ENCODE results near the gene SLC35F4. TPM values are rescaled to one million over a fixed set of nuclear protein-coding genes. Genes with fewer than 3 reads are reported as not detected.

The SLC35F4 gene
- total and polyA plus RNA-seq, 2 donors (not counting 1 experiment from before 2014, with no cell fraction given), result not detected

DNA sequence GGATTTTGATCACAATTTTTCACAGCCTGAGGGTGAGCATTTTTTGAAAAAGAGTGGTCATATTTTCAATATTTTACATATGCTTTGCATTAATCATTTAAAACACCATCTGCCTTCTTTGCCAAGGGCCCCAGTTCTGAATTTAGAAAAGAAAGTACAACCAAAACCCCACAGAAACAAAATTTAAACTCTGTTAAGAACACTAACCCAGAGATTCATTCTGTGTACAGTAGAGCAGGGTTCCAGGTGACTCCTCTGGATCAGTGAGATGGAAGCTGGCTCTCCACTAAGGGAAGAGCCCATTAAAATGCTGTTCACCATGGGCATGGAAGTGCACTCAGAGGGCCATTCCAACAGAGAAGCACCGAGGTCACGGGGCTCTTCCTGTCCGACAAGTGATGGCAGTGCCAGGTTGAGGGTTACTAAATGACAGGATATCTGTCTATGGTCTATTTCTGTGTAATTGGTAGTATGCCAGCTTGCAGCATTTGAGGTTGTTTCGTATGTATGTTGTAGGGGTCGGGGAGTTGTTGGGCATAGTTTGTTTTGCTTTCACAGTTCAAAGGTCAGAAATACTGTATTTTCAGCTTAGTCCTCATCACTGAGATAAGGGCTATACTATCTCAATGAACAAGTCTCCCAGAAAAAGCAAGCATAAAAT, 95.9 kb downstream of the SLC35F4 start:
- ATAC-seq (ENCODE audit: low read depth) (no peak), DNase-seq (no peak)
- no peak overlapping the region for H2AFZ ChIP-seq (ENCODE audit: insufficient read depth, low read depth, low read length, poor library complexity, severe bottlenecking)
- no peak overlapping the region for H3K4me2 ChIP-seq (replicated peaks; ENCODE audit: low read depth, low read length, poor library complexity, severe bottlenecking)
- Mint-ChIP-seq H3K9me3 (ENCODE audit: insufficient read depth) (no peaks in the 10 kb centered on the region), H3K4me1 (no peaks in the 10 kb centered on the region), H3K4me3 (no peak overlapping the region), H3K27ac (no peak overlapping the region), H3K27me3 (no peaks in the 10 kb centered on the region)
- no peak overlapping the region for H3K9ac ChIP-seq (ENCODE audit: low read length)
- H4K20me1 ChIP-seq (ENCODE audit: control insufficient read depth, insufficient read depth, low read length, poor library complexity, severe bottlenecking), result no peaks in the 10 kb centered on the region
- ChIA-PET POLR2A (no interaction called here), CTCF (no interaction called here)
- intact Hi-C loops (cut with micrococcal nuclease), result no loop called here
- 90% methylated on average over 3 of the region's 5 CpGs for WGBS (ENCODE audit: insufficient coverage)
- peaks cover 0 to 2% (median 0%) of the 10 kb centered on the region in 4 experiments for H3K27me3 ChIP-seq (replicated peaks in 1 of 4; ENCODE audit: control extremely low read depth in 1 of 4, control insufficient read depth in 3 of 4, insufficient read depth in 4 of 4, low read length in 3 of 4)
- H3K79me2 ChIP-seq (ENCODE audit: control insufficient read depth, insufficient read depth, low read length), result no peaks in the 10 kb centered on the region
- H3K4me3 ChIP-seq (ENCODE audit: control extremely low read depth in 1 of 5, extremely low read depth in 1 of 5, insufficient read depth in 1 of 5, low read depth in 2 of 5, low read length in 4 of 5), result no peak overlapping the region
- TF ChIP-seq, protein P1, sequence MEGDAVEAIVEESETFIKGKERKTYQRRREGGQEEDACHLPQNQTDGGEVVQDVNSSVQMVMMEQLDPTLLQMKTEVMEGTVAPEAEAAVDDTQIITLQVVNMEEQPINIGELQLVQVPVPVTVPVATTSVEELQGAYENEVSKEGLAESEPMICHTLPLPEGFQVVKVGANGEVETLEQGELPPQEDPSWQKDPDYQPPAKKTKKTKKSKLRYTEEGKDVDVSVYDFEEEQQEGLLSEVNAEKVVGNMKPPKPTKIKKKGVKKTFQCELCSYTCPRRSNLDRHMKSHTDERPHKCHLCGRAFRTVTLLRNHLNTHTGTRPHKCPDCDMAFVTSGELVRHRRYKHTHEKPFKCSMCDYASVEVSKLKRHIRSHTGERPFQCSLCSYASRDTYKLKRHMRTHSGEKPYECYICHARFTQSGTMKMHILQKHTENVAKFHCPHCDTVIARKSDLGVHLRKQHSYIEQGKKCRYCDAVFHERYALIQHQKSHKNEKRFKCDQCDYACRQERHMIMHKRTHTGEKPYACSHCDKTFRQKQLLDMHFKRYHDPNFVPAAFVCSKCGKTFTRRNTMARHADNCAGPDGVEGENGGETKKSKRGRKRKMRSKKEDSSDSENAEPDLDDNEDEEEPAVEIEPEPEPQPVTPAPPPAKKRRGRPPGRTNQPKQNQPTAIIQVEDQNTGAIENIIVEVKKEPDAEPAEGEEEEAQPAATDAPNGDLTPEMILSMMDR (IDR thresholded peaks at IDR 0.05), result no peak
- no peak for TF ChIP-seq EZH2 (IDR thresholded peaks at IDR 0.05; ENCODE audit: borderline replicate concordance, insufficient read depth, low read depth, low read length, poor library complexity, severe bottlenecking)
- H3K36me3 ChIP-seq (replicated peaks in 1 of 2; ENCODE audit: control extremely low read depth in 1 of 2, control insufficient read depth in 1 of 2, extremely low read depth in 1 of 2, insufficient read depth in 2 of 2, low read length in 1 of 2), result no peaks in the 10 kb centered on the region
- no peak overlapping the region for H3K27ac ChIP-seq (ENCODE audit: low read length in 2 of 2)
- no peaks in the 10 kb centered on the region for H3K4me1 ChIP-seq (ENCODE audit: control insufficient read depth in 2 of 2, insufficient read depth in 2 of 2, low read length in 2 of 2)
- H3K9me3 ChIP-seq (ENCODE audit: control extremely low read depth in 1 of 3, control insufficient read depth in 2 of 3, insufficient read depth in 1 of 3, low read length in 2 of 3), result peaks cover 0 to 11% (median 0%) of the 10 kb centered on the region in 3 donors

- no peaks in the 10 kb centered on the region for H3K79me2 ChIP-seq (ENCODE audit: control insufficient read depth, insufficient read depth, low read length)
- no peak overlapping the region for H2AFZ ChIP-seq (ENCODE audit: insufficient read depth, low read depth, low read length, poor library complexity, severe bottlenecking)
- no peak overlapping the region for H3K4me3 ChIP-seq (ENCODE audit: control extremely low read depth in 1 of 5, extremely low read depth in 1 of 5, insufficient read depth in 1 of 5, low read depth in 2 of 5, low read length in 4 of 5)
- no peaks in the 10 kb centered on the region for H3K27me3 ChIP-seq (replicated peaks in 1 of 4; ENCODE audit: control extremely low read depth in 1 of 4, control insufficient read depth in 3 of 4, insufficient read depth in 4 of 4, low read length in 3 of 4)
- Mint-ChIP-seq H3K4me3 (no peak overlapping the region), H3K27me3 (no peaks in the 10 kb centered on the region), H3K9me3 (ENCODE audit: insufficient read depth) (no peaks in the 10 kb centered on the region), H3K27ac (no peak overlapping the region), H3K4me1 (no peaks in the 10 kb centered on the region)
- no peaks in the 10 kb centered on the region for H4K20me1 ChIP-seq (ENCODE audit: control insufficient read depth, insufficient read depth, low read length, poor library complexity, severe bottlenecking)
- ATAC-seq (ENCODE audit: low read depth) (no peak), DNase-seq (no peak)
- ChIA-PET CTCF (no interaction called here), POLR2A (no interaction called here)
- intact Hi-C loops (cut with micrococcal nuclease), result no loop called here
- no peaks in the 10 kb centered on the region for H3K9me3 ChIP-seq (ENCODE audit: control extremely low read depth in 1 of 3, control insufficient read depth in 2 of 3, insufficient read depth in 1 of 3, low read length in 2 of 3)
- TF ChIP-seq EZH2 (IDR thresholded peaks at IDR 0.05; ENCODE audit: borderline replicate concordance, insufficient read depth, low read depth, low read length, poor library complexity, severe bottlenecking), result no peak
- TF ChIP-seq, protein P1 (IDR thresholded peaks at IDR 0.05), result no peak
- no CpG with 5 or more reads among the region's 2 CpGs for WGBS (ENCODE audit: insufficient coverage)
- no peak overlapping the region for H3K27ac ChIP-seq (ENCODE audit: low read length in 2 of 2)
- H3K36me3 ChIP-seq (replicated peaks in 1 of 2; ENCODE audit: control extremely low read depth in 1 of 2, control insufficient read depth in 1 of 2, extremely low read depth in 1 of 2, insufficient read depth in 2 of 2, low read length in 1 of 2), result no peaks in the 10 kb centered on the region
- no peaks in the 10 kb centered on the region for H3K4me1 ChIP-seq (ENCODE audit: control insufficient read depth in 2 of 2, insufficient read depth in 2 of 2, low read length in 2 of 2)
- H3K9ac ChIP-seq (ENCODE audit: low read length), result no peak overlapping the region
- no peak overlapping the region for H3K4me2 ChIP-seq (replicated peaks; ENCODE audit: low read depth, low read length, poor library complexity, severe bottlenecking)
Measured at GRCh38 chr14:57761800-57762199, 104.1 kb downstream of the SLC35F4 start.
